ENCODE measurements around the gene GSN. TPM values are rescaled to one million over a fixed set of nuclear protein-coding genes. Genes with fewer than 3 reads are reported as not detected.

The GSN gene
- total and polyA plus RNA-seq, 4 experiments from 2014 or later = 1.9 to 8.7 (median 6.0) TPM

GRCh38 chr9:121235512-121235911, 32.5 kb upstream of the GSN start:
- H3K4me1 Mint-ChIP-seq = no peaks in the 10 kb centered on the region

GRCh38 chr9:121237916-121238315, 30.0 kb upstream of the GSN start:
- H3K27ac ChIP-seq (ENCODE audit: low read depth, low read length) = no peak overlapping the region
- H3K36me3 Mint-ChIP-seq = peaks cover 9 to 34% of the 10 kb centered on the region in 2 donors
- H3K27me3 Mint-ChIP-seq = no peaks in the 10 kb centered on the region
- intact Hi-C loops (cut with micrococcal nuclease) = no loop called here
- no peaks in the 10 kb centered on the region for H3K4me1 Mint-ChIP-seq
- peaks cover 0 to 2% (median 0%) of the 10 kb centered on the region in 8 donors for H3K9me3 Mint-ChIP-seq
- H3K4me1 ChIP-seq (ENCODE audit: insufficient read depth, low read length) = no peaks in the 10 kb centered on the region
- CTCF ChIA-PET (ENCODE audit: partially characterized antibody) = no interaction called here
- H3K4me3 ChIP-seq (ENCODE audit: low read length in 2 of 2) = no peak overlapping the region
- no peaks in the 10 kb centered on the region for H3K27me3 ChIP-seq (ENCODE audit: insufficient read depth, low read length)
- POLR2A ChIA-PET (ENCODE audit: partially characterized antibody) = no interaction called here
- no peaks in the 10 kb centered on the region for H3K9me3 ChIP-seq (ENCODE audit: control insufficient read depth in 1 of 2, low read length in 2 of 2)
- H3K27ac Mint-ChIP-seq = no peak overlapping the region
- no peak for DNase-seq
- no peak overlapping the region for H3K4me3 Mint-ChIP-seq
- no peaks in the 10 kb centered on the region for H3K36me3 ChIP-seq (ENCODE audit: insufficient read depth, low read length)

More at GRCh38 chr9:121235512-121235911, 32.5 kb upstream of the GSN start:
- ChIA-PET POLR2A (ENCODE audit: partially characterized antibody) (no interaction called here), CTCF (ENCODE audit: partially characterized antibody) (no interaction called here)
- Mint-ChIP-seq H3K4me3 (no peak overlapping the region), H3K27me3 (no peaks in the 10 kb centered on the region), H3K9me3 (peaks cover 0 to under 1% (median 0%) of the 10 kb centered on the region in 8 donors), H3K27ac (no peak overlapping the region), H3K36me3 (peaks cover 11 to 46% of the 10 kb centered on the region in 2 donors)
- no peak overlapping the region for H3K27ac ChIP-seq (ENCODE audit: low read depth, low read length)
- no peak for DNase-seq
- H3K27me3 ChIP-seq (ENCODE audit: insufficient read depth, low read length) = no peaks in the 10 kb centered on the region
- no peaks in the 10 kb centered on the region for H3K36me3 ChIP-seq (ENCODE audit: insufficient read depth, low read length)
- no peaks in the 10 kb centered on the region for H3K4me1 ChIP-seq (ENCODE audit: insufficient read depth, low read length)
- H3K9me3 ChIP-seq (ENCODE audit: control insufficient read depth in 1 of 2, low read length in 2 of 2) = no peaks in the 10 kb centered on the region
- H3K4me3 ChIP-seq (ENCODE audit: low read length in 2 of 2) = no peak overlapping the region
- intact Hi-C loops (cut with micrococcal nuclease) = no loop called here

DNA sequence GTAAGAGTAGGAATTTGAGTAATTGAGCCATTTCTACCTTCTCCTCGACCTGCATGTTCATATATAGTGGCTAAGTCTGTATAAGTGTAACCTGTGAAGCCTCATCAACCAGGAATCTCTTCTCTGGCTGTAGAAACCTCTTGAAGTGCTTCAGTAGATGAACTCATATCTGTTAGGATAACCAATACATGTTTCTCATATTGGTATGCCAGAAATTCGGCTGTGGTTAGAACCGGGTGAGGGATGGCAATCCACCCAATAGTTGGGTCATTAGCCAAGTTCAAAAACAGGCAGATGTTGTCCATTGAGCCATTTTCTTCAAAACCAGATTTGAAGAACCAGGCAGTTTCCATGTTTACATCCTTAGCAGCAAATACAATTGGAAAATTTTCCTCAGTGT, 28.9 kb upstream of the GSN start:
- Histone ChIP-seq H3K27me3 (ENCODE audit: insufficient read depth, low read length) (no peaks in the 10 kb centered on the region), H3K9me3 (ENCODE audit: control insufficient read depth in 1 of 2, low read length in 2 of 2) (no peaks in the 10 kb centered on the region), H3K4me1 (ENCODE audit: insufficient read depth, low read length) (no peaks in the 10 kb centered on the region), H3K4me3 (ENCODE audit: low read length in 2 of 2) (no peak overlapping the region), H3K27ac (ENCODE audit: low read depth, low read length) (no peak overlapping the region), H3K36me3 (ENCODE audit: insufficient read depth, low read length) (no peaks in the 10 kb centered on the region)
- Mint-ChIP-seq H3K4me3 (no peak overlapping the region), H3K27ac (no peak overlapping the region), H3K36me3 (peaks cover 12 to 42% of the 10 kb centered on the region in 2 donors), H3K9me3 (peaks cover 3 to 12% (median 5%) of the 10 kb centered on the region in 8 donors), H3K27me3 (no peaks in the 10 kb centered on the region), H3K4me1 (no peaks in the 10 kb centered on the region)
- ChIA-PET POLR2A (ENCODE audit: partially characterized antibody) (no interaction called here), CTCF (ENCODE audit: partially characterized antibody) (no interaction called here)
- DNase-seq = no peak
- intact Hi-C loops (cut with micrococcal nuclease) = no loop called here

- H3K27me3 ChIP-seq (ENCODE audit: insufficient read depth, low read length) = no peaks in the 10 kb centered on the region
- no peak overlapping the region for H3K4me3 ChIP-seq (ENCODE audit: low read length in 2 of 2)
- ChIA-PET POLR2A (ENCODE audit: partially characterized antibody) (no interaction called here), CTCF (ENCODE audit: partially characterized antibody) (no interaction called here)
- H3K9me3 Mint-ChIP-seq = peaks cover 4 to 17% (median 9%) of the 10 kb centered on the region in 8 donors
- no peaks in the 10 kb centered on the region for H3K36me3 ChIP-seq (ENCODE audit: insufficient read depth, low read length)
- no peaks in the 10 kb centered on the region for H3K4me1 Mint-ChIP-seq
- no peak overlapping the region for H3K27ac Mint-ChIP-seq
- no peak overlapping the region for H3K4me3 Mint-ChIP-seq
- no peaks in the 10 kb centered on the region for H3K4me1 ChIP-seq (ENCODE audit: insufficient read depth, low read length)
- no peak overlapping the region for H3K27ac ChIP-seq (ENCODE audit: low read depth, low read length)
- DNase-seq = no peak
- H3K9me3 ChIP-seq (ENCODE audit: control insufficient read depth in 1 of 2, low read length in 2 of 2) = no peaks in the 10 kb centered on the region
- peaks cover 16 to 47% of the 10 kb centered on the region in 2 donors for H3K36me3 Mint-ChIP-seq
- no peaks in the 10 kb centered on the region for H3K27me3 Mint-ChIP-seq
- intact Hi-C loops (cut with micrococcal nuclease) = no loop called here
These were observed 28.1 kb upstream of the GSN start for GRCh38 chr9:121239851-121240250.

DNA sequence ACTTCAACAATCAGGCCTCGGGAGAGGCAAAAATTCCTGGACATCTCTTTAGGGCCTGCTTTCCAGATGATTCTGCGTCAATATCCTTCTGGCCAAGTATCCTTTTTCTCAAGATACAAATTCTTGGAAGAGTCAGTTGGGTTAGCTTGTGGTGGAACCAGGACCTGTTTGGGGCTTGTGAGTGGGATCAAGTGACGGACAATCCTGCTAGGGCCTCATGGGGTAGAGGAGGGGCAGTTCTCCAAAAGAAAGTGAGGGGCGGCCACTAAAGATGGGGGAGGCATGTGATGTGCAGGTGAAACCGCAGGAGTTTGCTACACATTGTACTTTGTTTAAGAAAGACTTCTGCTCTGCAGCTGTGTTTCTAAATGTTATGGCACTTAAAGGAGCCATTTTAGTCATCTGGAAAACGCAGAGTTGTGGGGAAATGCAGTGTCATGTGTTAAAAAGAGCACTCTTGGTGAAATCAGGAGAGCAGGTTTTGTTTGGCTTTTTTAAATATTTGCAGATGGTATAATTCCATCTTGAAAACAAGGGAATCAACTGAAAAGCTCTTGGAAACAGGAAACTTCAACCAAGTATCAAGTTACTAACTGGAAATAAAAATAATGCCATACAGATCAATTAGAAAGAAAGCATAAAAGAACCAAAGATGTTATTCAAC, 27.4 kb upstream of the GSN start:
- peak overlapping the region in 1 of 7 donors; percentile 45 for H3K27ac Mint-ChIP-seq
- no peak for DNase-seq
- peaks cover 15 to 45% of the 10 kb centered on the region in 2 donors for H3K36me3 Mint-ChIP-seq
- no peak overlapping the region for H3K4me3 ChIP-seq (ENCODE audit: low read length in 2 of 2)
- H3K36me3 ChIP-seq (ENCODE audit: insufficient read depth, low read length) = no peaks in the 10 kb centered on the region
- no peak overlapping the region for H3K4me3 Mint-ChIP-seq
- H3K4me1 ChIP-seq (ENCODE audit: insufficient read depth, low read length) = no peaks in the 10 kb centered on the region
- H3K4me1 Mint-ChIP-seq = no peaks in the 10 kb centered on the region
- ChIA-PET POLR2A (ENCODE audit: partially characterized antibody) (no interaction called here), CTCF (ENCODE audit: partially characterized antibody) (no interaction called here)
- H3K27me3 Mint-ChIP-seq = no peaks in the 10 kb centered on the region
- peaks cover 4 to 17% (median 9%) of the 10 kb centered on the region in 8 donors for H3K9me3 Mint-ChIP-seq
- H3K27ac ChIP-seq (ENCODE audit: low read depth, low read length) = no peak overlapping the region
- no peaks in the 10 kb centered on the region for H3K9me3 ChIP-seq (ENCODE audit: control insufficient read depth in 1 of 2, low read length in 2 of 2)
- intact Hi-C loops (cut with micrococcal nuclease) = no loop called here
- H3K27me3 ChIP-seq (ENCODE audit: insufficient read depth, low read length) = no peaks in the 10 kb centered on the region

- DNase-seq = no peak
- Histone ChIP-seq H3K27me3 (ENCODE audit: insufficient read depth, low read length) (no peaks in the 10 kb centered on the region), H3K36me3 (ENCODE audit: insufficient read depth, low read length) (no peaks in the 10 kb centered on the region), H3K27ac (ENCODE audit: low read depth, low read length) (no peak overlapping the region), H3K4me3 (ENCODE audit: low read length in 2 of 2) (no peak overlapping the region), H3K4me1 (ENCODE audit: insufficient read depth, low read length) (no peaks in the 10 kb centered on the region), H3K9me3 (ENCODE audit: control insufficient read depth in 1 of 2, low read length in 2 of 2) (no peaks in the 10 kb centered on the region)
- intact Hi-C loops (cut with micrococcal nuclease) = no loop called here
- Mint-ChIP-seq H3K36me3 (peaks cover 13 to 33% of the 10 kb centered on the region in 2 donors), H3K9me3 (peaks cover 4 to 17% (median 9%) of the 10 kb centered on the region in 8 donors), H3K27me3 (no peaks in the 10 kb centered on the region), H3K4me3 (no peak overlapping the region), H3K27ac (no peak overlapping the region), H3K4me1 (no peaks in the 10 kb centered on the region)
- POLR2A ChIA-PET (ENCODE audit: partially characterized antibody) = no interaction called here
- CTCF ChIA-PET (ENCODE audit: partially characterized antibody) = no interaction called here
These were observed 25.6 kb upstream of the GSN start for GRCh38 chr9:121242219-121242958.

DNA sequence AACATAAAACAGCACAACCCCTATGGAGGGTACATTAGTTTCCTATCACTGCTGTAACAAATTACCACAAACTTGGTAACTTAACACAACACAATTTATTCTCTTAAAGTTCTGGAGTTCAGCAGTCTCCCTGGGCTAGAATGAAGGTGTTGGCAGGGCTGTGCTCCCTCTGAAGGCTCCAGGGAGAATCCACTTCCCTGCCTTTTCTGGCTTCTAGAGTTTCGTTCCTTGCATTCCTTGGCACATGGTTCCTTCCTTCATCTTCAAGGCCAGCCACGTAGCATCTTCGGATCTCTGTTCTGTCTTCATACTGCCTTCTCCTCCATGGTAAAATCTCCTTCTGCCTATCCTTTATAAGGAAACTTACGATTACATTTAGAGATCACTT, 25.0 kb upstream of the GSN start:
- Histone ChIP-seq H3K9me3 (ENCODE audit: control insufficient read depth in 1 of 2, low read length in 2 of 2) (no peaks in the 10 kb centered on the region), H3K27ac (ENCODE audit: low read depth, low read length) (no peak overlapping the region), H3K4me1 (ENCODE audit: insufficient read depth, low read length) (no peaks in the 10 kb centered on the region), H3K27me3 (ENCODE audit: insufficient read depth, low read length) (no peaks in the 10 kb centered on the region), H3K4me3 (ENCODE audit: low read length in 2 of 2) (no peak overlapping the region), H3K36me3 (ENCODE audit: insufficient read depth, low read length) (no peaks in the 10 kb centered on the region)
- Mint-ChIP-seq H3K27me3 (no peaks in the 10 kb centered on the region), H3K27ac (no peak overlapping the region), H3K9me3 (peaks cover 4 to 17% (median 9%) of the 10 kb centered on the region in 8 donors), H3K36me3 (peaks cover 13 to 29% of the 10 kb centered on the region in 2 donors), H3K4me3 (no peak overlapping the region), H3K4me1 (no peaks in the 10 kb centered on the region)
- DNase-seq = no peak
- CTCF ChIA-PET (ENCODE audit: partially characterized antibody) = no interaction called here
- intact Hi-C loops (cut with micrococcal nuclease) = no loop called here
- POLR2A ChIA-PET (ENCODE audit: partially characterized antibody) = no interaction called here
